SK-N-SH treated with all-trans-retinoic acid at 6 μM for 48 hours (cell line): ENCODE results near the gene CALN1.

Experiments
- BACH2 ChIP-seq: fragments of 250-450 bp; sonication (Bioruptor Pico); IDR thresholded peaks from 2 replicates; pipeline ENCODE4 v1.9.0; 2021; ENCODE audit warnings: mild to moderate bottlenecking, borderline replicate concordance
- CSDC2 ChIP-seq: fragments of 250-450 bp; sonication (Bioruptor Pico); IDR thresholded peaks from 2 replicates; pipeline ENCODE4 v1.5.0; 2020; ENCODE audit warnings: mild to moderate bottlenecking, moderate library complexity
- GLIS3 ChIP-seq: fragments of 250-450 bp; sonication (Bioruptor Pico); IDR thresholded peaks from 2 replicates; pipeline ENCODE4 v1.5.0; 2020; ENCODE audit warnings: mild to moderate bottlenecking, moderate library complexity
- ISL1 ChIP-seq: fragments of 250-450 bp; sonication (Bioruptor Pico); IDR thresholded peaks from 2 replicates; pipeline ENCODE4 v2.1.2; 2022; ENCODE audit warnings: mild to moderate bottlenecking, moderate library complexity
- OSR1 ChIP-seq: fragments of 250-450 bp; sonication (Bioruptor Pico); IDR thresholded peaks from 2 replicates; pipeline ENCODE4 v1.8.0; 2022; ENCODE audit warnings: moderate library complexity, mild to moderate bottlenecking, inconsistent platforms
- PATZ1 ChIP-seq: fragments of 250-450 bp; sonication (Bioruptor Pico); IDR thresholded peaks from 2 replicates; pipeline ENCODE4 v1.8.0; 2020; ENCODE audit warnings: mild to moderate bottlenecking, moderate library complexity, borderline replicate concordance
- RARB ChIP-seq: fragments of 250-450 bp; sonication (Bioruptor Pico); IDR thresholded peaks from 2 replicates; pipeline ENCODE4 v1.8.0; 2021; ENCODE audit warnings: mild to moderate bottlenecking, moderate library complexity
- SNAI2 ChIP-seq: fragments of 250-450 bp; sonication (Bioruptor Pico); IDR thresholded peaks from 2 replicates; pipeline ENCODE4 v1.5.0; 2020; ENCODE audit warnings: mild to moderate bottlenecking, moderate library complexity
- ZFP30 ChIP-seq: fragments of 450-650 bp; formaldehyde crosslinking; IDR thresholded peaks from 2 replicates; pipeline ENCODE4 v1.5.0; 2022; ENCODE audit warnings: mild to moderate bottlenecking, moderate library complexity
- ZNF70 ChIP-seq: fragments of 450-650 bp; formaldehyde crosslinking; IDR thresholded peaks from 2 replicates; pipeline ENCODE4 v1.5.0; 2020; ENCODE audit warnings: mild to moderate bottlenecking, moderate library complexity
- ZNF8 ChIP-seq: fragments of 450-650 bp; formaldehyde crosslinking; IDR thresholded peaks from 2 replicates; pipeline ENCODE4 v1.5.0; 2020; ENCODE audit warnings: mild to moderate bottlenecking, moderate library complexity
- TF ChIP-seq, protein P1 (sequence below): fragments of 250-450 bp; sonication (Bioruptor Pico); IDR thresholded peaks from 2 replicates; pipeline ENCODE4 v1.5.1; 2020; ENCODE audit warnings: low read depth, mild to moderate bottlenecking, moderate library complexity
- TF ChIP-seq, protein P2 (sequence below): fragments of 250-450 bp; sonication (Bioruptor Pico); IDR thresholded peaks from 2 replicates; pipeline ENCODE4 v1.8.0; 2021; ENCODE audit warnings: low read depth, mild to moderate bottlenecking, moderate library complexity, borderline replicate concordance
- TF ChIP-seq, protein P3 (sequence below): fragments of 250-450 bp; sonication (Bioruptor Pico); IDR thresholded peaks from 2 replicates; pipeline ENCODE4 v1.5.0; 2020; ENCODE audit warnings: mild to moderate bottlenecking, moderate library complexity

- TF ChIP-seq BACH2 (no peak), PATZ1 (CRISPR knock-in tag) (no peak), ISL1 (no peak), SNAI2 (CRISPR knock-in tag) (no peak), ZNF70 (CRISPR knock-in tag) (no peak), OSR1 (CRISPR knock-in tag) (no peak), GLIS3 (CRISPR knock-in tag) (no peak), ZFP30 (no peak), RARB (no peak), ZNF8 (no peak), CSDC2 (CRISPR knock-in tag) (no peak)
- TF ChIP-seq, protein P1, sequence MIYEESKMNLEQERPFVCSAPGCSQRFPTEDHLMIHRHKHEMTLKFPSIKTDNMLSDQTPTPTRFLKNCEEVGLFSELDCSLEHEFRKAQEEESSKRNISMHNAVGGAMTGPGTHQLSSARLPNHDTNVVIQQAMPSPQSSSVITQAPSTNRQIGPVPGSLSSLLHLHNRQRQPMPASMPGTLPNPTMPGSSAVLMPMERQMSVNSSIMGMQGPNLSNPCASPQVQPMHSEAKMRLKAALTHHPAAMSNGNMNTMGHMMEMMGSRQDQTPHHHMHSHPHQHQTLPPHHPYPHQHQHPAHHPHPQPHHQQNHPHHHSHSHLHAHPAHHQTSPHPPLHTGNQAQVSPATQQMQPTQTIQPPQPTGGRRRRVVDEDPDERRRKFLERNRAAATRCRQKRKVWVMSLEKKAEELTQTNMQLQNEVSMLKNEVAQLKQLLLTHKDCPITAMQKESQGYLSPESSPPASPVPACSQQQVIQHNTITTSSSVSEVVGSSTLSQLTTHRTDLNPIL (CRISPR knock-in tag) = no peak
- TF ChIP-seq, protein P2, sequence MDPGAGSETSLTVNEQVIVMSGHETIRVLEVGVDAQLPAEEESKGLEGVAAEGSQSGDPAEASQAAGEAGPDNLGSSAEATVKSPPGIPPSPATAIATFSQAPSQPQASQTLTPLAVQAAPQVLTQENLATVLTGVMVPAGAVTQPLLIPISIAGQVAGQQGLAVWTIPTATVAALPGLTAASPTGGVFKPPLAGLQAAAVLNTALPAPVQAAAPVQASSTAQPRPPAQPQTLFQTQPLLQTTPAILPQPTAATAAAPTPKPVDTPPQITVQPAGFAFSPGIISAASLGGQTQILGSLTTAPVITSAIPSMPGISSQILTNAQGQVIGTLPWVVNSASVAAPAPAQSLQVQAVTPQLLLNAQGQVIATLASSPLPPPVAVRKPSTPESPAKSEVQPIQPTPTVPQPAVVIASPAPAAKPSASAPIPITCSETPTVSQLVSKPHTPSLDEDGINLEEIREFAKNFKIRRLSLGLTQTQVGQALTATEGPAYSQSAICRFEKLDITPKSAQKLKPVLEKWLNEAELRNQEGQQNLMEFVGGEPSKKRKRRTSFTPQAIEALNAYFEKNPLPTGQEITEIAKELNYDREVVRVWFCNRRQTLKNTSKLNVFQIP = no peak
- TF ChIP-seq, protein P3, sequence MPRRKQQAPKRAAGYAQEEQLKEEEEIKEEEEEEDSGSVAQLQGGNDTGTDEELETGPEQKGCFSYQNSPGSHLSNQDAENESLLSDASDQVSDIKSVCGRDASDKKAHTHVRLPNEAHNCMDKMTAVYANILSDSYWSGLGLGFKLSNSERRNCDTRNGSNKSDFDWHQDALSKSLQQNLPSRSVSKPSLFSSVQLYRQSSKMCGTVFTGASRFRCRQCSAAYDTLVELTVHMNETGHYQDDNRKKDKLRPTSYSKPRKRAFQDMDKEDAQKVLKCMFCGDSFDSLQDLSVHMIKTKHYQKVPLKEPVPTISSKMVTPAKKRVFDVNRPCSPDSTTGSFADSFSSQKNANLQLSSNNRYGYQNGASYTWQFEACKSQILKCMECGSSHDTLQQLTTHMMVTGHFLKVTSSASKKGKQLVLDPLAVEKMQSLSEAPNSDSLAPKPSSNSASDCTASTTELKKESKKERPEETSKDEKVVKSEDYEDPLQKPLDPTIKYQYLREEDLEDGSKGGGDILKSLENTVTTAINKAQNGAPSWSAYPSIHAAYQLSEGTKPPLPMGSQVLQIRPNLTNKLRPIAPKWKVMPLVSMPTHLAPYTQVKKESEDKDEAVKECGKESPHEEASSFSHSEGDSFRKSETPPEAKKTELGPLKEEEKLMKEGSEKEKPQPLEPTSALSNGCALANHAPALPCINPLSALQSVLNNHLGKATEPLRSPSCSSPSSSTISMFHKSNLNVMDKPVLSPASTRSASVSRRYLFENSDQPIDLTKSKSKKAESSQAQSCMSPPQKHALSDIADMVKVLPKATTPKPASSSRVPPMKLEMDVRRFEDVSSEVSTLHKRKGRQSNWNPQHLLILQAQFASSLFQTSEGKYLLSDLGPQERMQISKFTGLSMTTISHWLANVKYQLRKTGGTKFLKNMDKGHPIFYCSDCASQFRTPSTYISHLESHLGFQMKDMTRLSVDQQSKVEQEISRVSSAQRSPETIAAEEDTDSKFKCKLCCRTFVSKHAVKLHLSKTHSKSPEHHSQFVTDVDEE (CRISPR knock-in tag) = no peak
Observed at GRCh38 chr7:72279203-72279602, 132.9 kb downstream of the CALN1 start.
